GM21576 (cell line): ENCODE measurements around the gene PRKD3.
"Not testable (repeated sequence)": the region's sequence is repeated elsewhere in the genome, so short reads cannot be mapped to it uniquely, and the experiment has no call there.

Experiments
- ATAC-seq: cut with Tn5 transposase; IDR thresholded peaks from one replicate; pipeline ENCODE4 v1.9.1; 2021; ENCODE audit warnings: mild to moderate bottlenecking, moderate library complexity; ENCODE audit not compliant: unreplicated experiment

PRKD3 gene

DNA sequence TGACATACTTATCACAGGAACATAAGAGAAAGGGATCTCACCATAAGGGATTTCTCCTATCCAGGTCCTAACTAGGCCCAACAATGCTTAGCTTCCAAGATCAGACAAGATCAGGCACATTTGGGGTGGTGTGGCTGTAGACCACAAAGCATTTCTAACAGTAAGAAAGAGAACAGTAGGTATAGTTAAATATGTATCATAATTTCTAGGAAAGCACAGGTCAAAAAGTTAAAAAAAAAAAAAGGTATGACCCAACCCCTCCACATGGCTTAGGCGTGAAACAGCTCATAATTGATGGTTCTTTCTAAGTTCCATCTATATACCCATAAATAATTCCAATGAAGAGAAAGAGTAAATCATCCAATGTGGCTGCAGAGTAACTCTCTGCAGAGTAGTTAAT lies 6.9 kb downstream of the PRKD3 start:
- ATAC-seq = no peak

- ATAC-seq = no peak
Measured at GRCh38 chr2:37316181-37316580, 8.5 kb downstream of the PRKD3 start.

DNA sequence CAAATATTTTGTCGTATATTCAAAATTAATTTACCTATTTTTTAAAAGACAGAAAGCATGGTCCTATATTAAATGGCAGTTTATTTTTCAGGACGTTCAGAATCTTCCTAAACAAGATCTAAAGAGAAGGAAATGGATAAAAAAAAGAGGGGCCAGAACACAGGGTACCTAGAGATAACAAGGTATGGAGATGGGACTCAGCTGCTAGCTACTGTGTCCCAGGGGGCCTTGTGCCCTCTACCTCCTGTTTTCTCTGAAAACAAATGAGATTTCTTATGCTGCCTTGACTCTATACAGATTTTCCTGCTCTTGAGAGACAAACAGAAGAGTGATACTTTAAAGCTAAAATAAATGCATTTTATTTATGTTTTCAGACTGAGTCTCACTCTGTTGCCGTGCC lies 9.3 kb downstream of the PRKD3 start:
- ATAC-seq = no peak

- ATAC-seq = no peak
Measured at GRCh38 chr2:37307500-37307899, 17.1 kb downstream of the PRKD3 start.

DNA sequence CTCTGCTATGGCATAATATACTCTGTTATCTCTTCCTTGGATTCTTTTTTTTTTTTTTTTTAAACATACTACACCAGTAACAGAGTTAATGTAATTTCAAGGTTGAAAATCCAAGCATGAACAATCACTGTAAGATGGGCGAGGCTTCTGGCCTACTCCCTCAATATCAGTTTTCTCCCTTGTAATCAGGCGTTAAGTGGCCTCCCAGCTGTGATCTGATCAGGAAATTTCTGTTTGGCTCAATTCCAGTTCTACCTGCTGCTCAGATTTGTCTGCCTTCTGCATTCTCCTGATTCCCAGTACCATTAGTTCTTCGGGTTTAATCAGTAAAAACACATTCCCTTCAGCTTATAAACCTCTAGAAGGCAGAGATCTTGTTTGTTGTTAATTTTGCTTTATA lies 18.6 kb downstream of the PRKD3 start:
- no peak for ATAC-seq

GRCh38 chr2:37302701-37303252 lies 21.9 kb downstream of the PRKD3 start:
- ATAC-seq = no peak

DNA sequence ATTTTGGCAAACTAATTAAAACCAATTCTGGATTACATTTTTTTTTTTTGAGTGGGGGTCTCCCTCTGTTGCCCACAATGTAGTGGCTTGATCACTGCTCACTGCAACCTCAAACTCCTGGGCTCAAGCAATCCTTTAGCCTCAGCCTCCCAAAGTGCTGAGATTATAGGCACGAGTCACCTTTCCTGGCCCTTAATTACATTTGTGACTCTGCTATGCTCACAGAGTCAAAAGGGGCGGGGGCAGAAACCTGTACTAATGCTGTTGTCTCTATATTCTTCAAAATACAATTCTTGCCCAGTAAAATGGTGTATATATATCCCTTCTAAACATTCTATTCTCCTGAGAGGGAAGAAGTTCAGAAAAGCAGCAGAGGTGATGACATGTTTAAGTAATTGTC lies 23.2 kb downstream of the PRKD3 start:
- no peak for ATAC-seq

DNA sequence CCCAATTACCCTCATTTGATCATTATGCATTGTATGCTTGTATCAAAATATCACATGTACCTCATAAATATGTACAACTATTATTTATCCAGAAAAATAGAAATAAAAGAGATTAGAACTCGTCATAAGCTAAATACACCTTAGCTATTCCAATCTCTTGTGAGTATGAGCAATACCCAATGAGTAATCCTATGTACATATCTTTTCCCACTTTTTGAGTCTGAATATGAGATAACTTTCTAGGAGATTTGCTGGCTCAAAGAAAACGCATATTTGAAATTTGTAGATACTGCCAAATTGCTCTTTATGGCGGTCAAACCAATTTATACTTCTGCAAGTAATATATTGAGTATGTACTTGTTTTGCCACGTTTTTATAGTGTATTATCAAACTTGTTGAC lies 24.1 kb downstream of the PRKD3 start:
- no peak for ATAC-seq

GRCh38 chr2:37300146-37300545 lies 24.5 kb downstream of the PRKD3 start:
- no peak for ATAC-seq

- ATAC-seq = no peak
Measured at GRCh38 chr2:37297632-37298031, 27.0 kb downstream of the PRKD3 start.

DNA sequence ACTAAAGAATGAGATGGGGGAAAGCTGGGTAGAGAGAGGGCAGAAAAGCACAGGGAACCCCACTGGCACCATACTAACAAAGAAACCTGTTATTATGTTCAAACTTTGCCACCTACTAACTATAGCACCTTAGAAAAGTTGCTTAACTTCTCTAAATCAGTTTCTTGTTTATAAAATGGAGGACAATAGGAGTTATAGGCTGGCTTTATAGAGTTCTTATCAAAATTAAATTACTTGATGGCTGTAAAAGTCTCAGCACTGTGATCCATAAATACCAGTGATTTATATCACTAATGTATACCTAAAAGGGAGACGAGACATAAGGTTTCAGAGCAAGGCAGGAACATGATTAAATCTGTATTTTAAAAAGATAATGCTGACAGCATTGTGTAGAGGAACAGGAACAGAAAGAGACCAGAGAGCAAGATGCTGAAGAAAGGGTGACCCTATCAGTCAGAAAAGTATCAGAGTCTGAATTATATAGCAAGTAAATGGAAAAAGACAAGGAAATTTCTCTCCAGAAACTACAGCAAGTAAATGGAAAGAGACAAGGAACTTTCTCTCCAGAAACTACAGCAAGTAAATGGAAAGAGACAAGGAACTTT lies 29.1 kb downstream of the PRKD3 start:
- ATAC-seq = no peak

DNA sequence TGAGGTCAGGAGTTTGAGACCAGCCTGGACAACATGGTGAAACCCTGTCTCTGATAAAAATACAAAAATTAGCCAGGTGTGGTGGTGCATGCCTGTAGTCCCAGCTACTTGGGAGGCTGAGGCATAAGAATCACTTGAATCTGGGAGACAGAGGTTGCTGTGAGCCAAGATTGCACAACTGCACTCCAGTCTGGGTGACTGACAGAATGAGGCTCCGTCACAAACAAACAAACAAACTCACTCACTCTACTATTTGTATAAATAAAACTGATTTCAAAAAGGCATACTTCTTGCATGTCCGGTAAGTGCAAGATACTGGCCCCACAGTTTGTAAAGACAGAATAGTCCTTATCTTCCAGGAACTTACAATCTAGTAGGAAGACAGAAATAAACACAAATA lies 29.8 kb downstream of the PRKD3 start:
- not testable (repeated sequence) for ATAC-seq

DNA sequence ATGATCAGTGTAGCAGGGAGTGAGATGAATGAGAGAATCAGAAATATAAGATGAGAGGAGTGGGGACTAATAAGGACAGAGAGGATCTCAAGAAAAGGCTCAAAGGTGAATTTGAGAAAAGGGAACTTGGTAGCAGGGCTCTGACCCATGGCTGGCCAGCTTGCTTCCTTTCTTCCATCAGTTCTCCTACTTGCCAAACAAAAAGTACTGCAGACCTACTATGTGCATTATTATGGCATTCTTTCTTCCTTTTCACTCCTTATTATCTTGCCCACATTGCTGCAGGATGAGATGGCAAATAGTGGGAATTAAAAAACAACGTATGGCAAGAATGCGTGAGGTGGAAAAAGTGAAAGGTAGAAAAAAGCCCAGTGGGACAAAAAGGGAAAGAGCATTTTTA lies 33.0 kb downstream of the PRKD3 start:
- ATAC-seq = no peak

GRCh38 chr2:37287966-37288365 lies 36.7 kb downstream of the PRKD3 start:
- ATAC-seq = no peak

GRCh38 chr2:37284381-37284780 lies 40.3 kb downstream of the PRKD3 start:
- no peak for ATAC-seq

DNA sequence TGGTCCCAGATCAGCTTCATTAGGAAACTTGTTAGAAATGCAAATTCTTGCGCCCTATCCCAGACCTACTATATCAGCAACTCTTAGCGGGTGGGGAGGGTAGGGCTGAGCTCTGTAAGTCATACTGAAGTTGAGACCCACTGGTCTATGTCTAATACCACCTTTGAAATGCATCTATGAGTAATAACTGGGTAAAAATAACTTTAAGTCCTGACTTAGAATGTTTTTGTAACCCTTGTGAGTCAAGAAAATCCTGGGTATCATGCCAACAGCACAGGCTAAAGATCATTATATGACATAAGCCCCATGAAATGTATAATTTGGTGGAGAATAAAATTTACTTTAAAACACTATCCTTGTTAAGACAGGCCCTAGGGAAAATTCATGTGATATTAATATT lies 41.4 kb downstream of the PRKD3 start:
- no peak for ATAC-seq

DNA sequence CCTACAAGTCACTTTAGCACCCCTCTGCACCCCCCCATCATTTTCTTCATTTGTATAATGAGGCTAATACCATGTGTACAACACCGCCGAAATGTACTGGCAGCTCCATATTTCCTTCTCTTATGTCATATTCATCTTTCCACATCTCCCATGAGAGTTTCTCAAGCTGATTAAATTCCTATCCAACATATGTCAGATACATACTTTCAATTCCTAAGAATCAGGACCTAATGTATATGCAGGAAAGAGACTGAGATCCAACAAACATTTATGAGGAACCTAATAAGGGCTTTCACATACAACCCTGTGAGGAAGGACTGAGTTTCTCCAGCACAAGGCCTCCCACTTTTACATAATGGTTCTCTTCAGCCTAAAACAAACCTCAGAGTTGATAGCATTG lies 41.9 kb downstream of the PRKD3 start:
- no peak for ATAC-seq

DNA sequence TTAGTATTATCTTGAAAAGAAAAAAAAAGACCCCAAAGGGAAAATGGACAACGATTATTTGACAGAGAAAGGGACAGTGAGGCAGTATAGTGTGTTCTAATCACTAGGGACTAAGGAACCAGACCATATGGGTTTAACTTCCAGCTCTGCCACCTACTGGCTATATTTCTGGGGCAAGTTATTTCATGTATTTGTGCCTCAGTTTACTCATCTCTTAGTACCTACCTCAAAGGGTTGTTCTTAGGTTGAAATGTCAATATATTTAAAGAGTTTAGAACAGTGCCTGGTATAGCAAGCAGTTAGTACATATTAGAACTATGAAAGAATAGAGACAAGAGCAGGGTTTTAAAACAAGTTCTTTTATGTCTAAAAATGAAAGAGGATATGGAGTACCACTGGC lies 42.7 kb downstream of the PRKD3 start:
- ATAC-seq = no peak

DNA sequence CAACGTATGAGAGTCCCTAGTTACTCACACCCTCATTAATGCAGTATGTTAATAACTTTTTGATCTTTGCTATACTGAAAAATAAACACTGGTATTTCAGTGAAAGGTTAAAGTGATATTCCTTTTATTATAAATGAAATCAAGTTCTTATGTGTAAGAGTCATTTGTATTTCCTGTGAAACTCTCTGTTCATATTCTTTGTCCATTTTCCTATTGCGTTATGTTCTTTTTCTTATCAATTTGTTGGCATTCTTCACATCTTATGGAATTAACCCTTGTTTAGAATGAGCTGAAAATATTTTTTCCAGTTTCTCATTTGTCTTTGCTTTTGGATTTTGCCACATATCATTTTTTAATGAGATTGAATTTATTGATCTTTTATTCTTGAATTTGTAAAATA lies 48.3 kb downstream of the PRKD3 start:
- no peak for ATAC-seq
